Astrocyte of the cerebellum (primary cell): ENCODE data around the gene RFX3.

Source experiments
- DNase-seq: peaks from one replicate; pipeline ENCODE4 v3.0.0-alpha.2; 2011; ENCODE audit warnings: low read depth
- H3K4me3 ChIP-seq: 2 replicates; pipeline ENCODE4 v1.5.1; 2011; ENCODE audit warnings: mild to moderate bottlenecking, low read depth, low read length, moderate library complexity
- CTCF ChIP-seq: IDR thresholded peaks from 2 replicates; pipeline ENCODE4 v1.5.1; 2012; ENCODE audit warnings: low read length, low read depth, moderate library complexity, mild to moderate bottlenecking; ENCODE audit errors: missing control alignments
- in situ Hi-C: cut with HindIII; loops from 2 replicates; pipeline ENCODE4 v1.10.0; 2017; ENCODE audit warnings: low sequenced_read_pairs

Gene RFX3

GRCh38 chr9:3250741-3251140, 275.1 kb downstream of the RFX3 start:
- no peak for TF ChIP-seq CTCF
- DNase-seq, result no peak
- in situ Hi-C loops, result no loop called here
- H3K4me3 ChIP-seq, result no peak overlapping the region

GRCh38 chr9:3247211-3247610, 278.6 kb downstream of the RFX3 start:
- no peak for TF ChIP-seq CTCF
- no peak overlapping the region for H3K4me3 ChIP-seq
- in situ Hi-C loops, result no loop called here
- DNase-seq, result no peak

GRCh38 chr9:3246241-3246640, 279.6 kb downstream of the RFX3 start:
- TF ChIP-seq CTCF, result no peak
- no peak overlapping the region for H3K4me3 ChIP-seq
- in situ Hi-C loops, result no loop called here
- DNase-seq, result no peak

- in situ Hi-C loops, result no loop called here
- no peak for TF ChIP-seq CTCF
- H3K4me3 ChIP-seq, result no peak overlapping the region
- DNase-seq, result no peak
Observed at GRCh38 chr9:3244963-3245653, 280.7 kb downstream of the RFX3 start.

GRCh38 chr9:3243683-3244082, 282.1 kb downstream of the RFX3 start:
- no peak for TF ChIP-seq CTCF
- in situ Hi-C loops, result no loop called here
- no peak overlapping the region for H3K4me3 ChIP-seq
- DNase-seq, result no peak

GRCh38 chr9:3241290-3241689, 284.5 kb downstream of the RFX3 start:
- in situ Hi-C loops, result no loop called here
- H3K4me3 ChIP-seq, result no peak overlapping the region
- DNase-seq, result peak; percentile 74
- TF ChIP-seq CTCF, result no peak
